Measurements from ENCODE around the gene SOSTDC1. TPM values are rescaled to one million over a fixed set of nuclear protein-coding genes. Genes with fewer than 3 reads are reported as not detected.
"Not testable (repeated sequence)": the region's sequence is repeated elsewhere in the genome, so short reads cannot be mapped to it uniquely, and the experiment has no call there.

SOSTDC1 gene
- polyA plus RNA-seq (2012; ENCODE audit: missing spikeins), result not detected

DNA sequence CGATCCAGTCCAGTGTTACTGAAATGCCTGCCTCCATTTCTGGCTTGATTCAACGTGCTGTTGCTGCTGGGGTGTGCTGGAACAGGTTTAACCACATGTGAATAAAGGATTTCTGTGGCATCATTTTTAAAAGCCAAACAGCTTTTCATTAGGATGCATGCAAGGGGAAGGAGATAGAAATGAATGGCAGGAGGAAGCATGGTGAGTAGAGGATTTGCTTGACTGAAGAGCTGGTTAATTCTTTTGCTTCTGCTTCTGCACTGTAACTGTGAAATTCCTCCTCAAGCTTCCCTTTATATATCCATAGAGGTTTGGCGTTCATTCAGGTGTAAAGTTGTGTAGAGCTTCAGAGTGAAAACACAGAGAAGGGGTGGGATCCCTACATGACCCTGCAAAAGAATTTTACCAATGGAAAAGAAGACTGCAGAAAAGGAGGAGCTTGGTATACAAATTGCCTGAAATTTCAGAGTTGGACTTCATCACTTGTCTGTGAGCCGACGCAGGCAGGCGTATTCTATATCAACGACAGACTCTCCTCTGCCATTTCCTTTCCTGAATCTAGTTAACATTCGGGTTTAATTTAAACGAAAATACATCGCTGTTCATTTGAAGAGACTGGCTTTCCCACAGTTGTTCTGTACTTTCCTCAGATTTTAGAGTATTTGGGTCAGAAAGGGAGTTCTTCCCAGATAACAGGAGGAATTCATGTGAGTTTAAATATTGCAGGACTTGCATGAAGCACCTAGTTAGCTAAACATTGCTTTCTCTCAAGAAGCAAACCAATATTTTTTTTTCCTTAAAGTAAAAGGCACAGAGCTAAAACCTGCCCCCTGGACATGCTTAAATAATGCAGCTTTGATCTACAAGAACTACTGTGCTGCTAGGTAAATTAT is at the start of gene SOSTDC1:
Gene SOSTDC1 (minus strand): TSS at position 270 of the 893 bp plus-strand sequence. CDS start 70 bp downstream, at position 200.
- DNase-seq (ENCODE audit: insufficient read length) (no peak), FAIRE-seq (no peak)
- TF ChIP-seq POLR2AphosphoS5 (IDR thresholded peaks at IDR 0.05; ENCODE audit: low read depth, low read length), result no peak
- TF ChIP-seq POLR2A (IDR thresholded peaks at IDR 0.05; ENCODE audit: low read depth, low read length), result no peak
- TF ChIP-seq TAF1 (IDR thresholded peaks at IDR 0.05; ENCODE audit: borderline replicate concordance, low read depth, low read length), result no peak

DNA sequence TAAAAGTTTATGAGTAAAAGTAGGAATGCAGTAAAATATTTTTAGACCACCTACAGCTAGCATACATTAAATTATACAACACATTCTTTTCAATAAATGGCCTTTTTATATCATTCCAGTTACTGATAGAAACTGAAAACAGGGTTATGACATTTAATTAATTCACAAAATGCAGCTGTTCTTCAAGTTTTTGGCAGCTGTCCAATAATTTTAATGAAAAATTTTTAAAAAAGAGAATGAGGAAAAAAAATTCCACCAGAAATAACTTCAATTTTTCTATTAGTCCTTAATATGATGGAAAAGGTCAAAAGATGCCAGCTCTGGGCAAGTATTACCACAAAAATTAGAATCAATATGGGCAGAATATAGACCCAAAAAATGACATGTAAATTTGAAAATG is 49.2 kb upstream of the SOSTDC1 start:
- DNase-seq (ENCODE audit: insufficient read length) (no peak), FAIRE-seq (no peak)
- TF ChIP-seq TAF1 (IDR thresholded peaks at IDR 0.05; ENCODE audit: borderline replicate concordance, low read depth, low read length) (no peak), POLR2A (IDR thresholded peaks at IDR 0.05; ENCODE audit: low read depth, low read length) (no peak), POLR2AphosphoS5 (IDR thresholded peaks at IDR 0.05; ENCODE audit: low read depth, low read length) (no peak)

- FAIRE-seq (no peak), DNase-seq (ENCODE audit: insufficient read length) (no peak)
- TF ChIP-seq POLR2AphosphoS5 (IDR thresholded peaks at IDR 0.05; ENCODE audit: low read depth, low read length) (no peak), POLR2A (IDR thresholded peaks at IDR 0.05; ENCODE audit: low read depth, low read length) (no peak), TAF1 (IDR thresholded peaks at IDR 0.05; ENCODE audit: borderline replicate concordance, low read depth, low read length) (no peak)
These were observed 48.7 kb upstream of the SOSTDC1 start for GRCh38 chr7:16514271-16514670.

DNA sequence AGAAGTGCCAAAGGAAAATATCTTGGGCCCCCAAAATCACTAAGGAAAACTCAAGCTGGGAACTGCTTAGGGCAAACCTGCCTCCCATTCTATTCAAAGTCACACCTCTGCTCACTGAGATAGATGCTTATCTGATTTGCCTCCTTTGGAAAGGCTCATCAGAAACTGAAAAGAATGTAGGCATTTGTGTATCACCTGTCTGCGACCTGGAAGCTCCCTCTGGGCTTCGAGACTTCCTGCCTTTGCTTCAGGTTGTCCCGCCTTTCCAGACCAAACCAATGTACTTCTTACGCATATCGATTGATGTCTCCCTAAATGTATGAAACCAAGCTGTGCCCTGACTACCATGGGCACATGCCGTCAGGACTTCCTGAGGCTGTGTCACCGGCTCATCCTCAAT is 46.6 kb upstream of the SOSTDC1 start:
- TF ChIP-seq TAF1 (IDR thresholded peaks at IDR 0.05; ENCODE audit: borderline replicate concordance, low read depth, low read length) (no peak), POLR2AphosphoS5 (IDR thresholded peaks at IDR 0.05; ENCODE audit: low read depth, low read length) (no peak), POLR2A (IDR thresholded peaks at IDR 0.05; ENCODE audit: low read depth, low read length) (no peak)
- no peak for FAIRE-seq
- no peak for DNase-seq (ENCODE audit: insufficient read length)

DNA sequence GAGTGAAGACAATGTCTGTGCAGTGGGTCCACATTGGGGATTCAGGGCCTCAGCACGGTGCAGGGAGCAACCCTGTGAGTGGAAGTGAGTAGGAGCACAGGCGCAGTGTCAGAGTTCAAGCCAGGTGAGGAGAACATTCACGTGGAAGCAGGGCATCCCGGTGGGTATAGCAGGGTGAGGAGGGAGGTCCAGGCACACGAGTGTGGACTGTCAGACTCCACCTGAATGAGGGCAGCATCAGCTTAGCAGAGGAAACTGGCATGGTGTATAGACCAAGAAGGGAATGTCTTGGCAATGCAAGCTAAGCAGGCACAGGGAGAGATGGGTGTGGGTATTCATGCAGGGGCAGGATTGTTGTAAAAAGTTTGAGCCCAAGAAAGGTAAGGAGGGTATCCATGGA is 45.8 kb upstream of the SOSTDC1 start:
- DNase-seq (ENCODE audit: insufficient read length) (no peak), FAIRE-seq (no peak)
- TF ChIP-seq POLR2AphosphoS5 (IDR thresholded peaks at IDR 0.05; ENCODE audit: low read depth, low read length), result no peak
- TF ChIP-seq TAF1 (IDR thresholded peaks at IDR 0.05; ENCODE audit: borderline replicate concordance, low read depth, low read length), result no peak
- TF ChIP-seq POLR2A (IDR thresholded peaks at IDR 0.05; ENCODE audit: low read depth, low read length), result no peak

GRCh38 chr7:16509829-16510228 is 44.3 kb upstream of the SOSTDC1 start:
- no peak for DNase-seq (ENCODE audit: insufficient read length)
- FAIRE-seq, result no peak
- TF ChIP-seq TAF1 (IDR thresholded peaks at IDR 0.05; ENCODE audit: borderline replicate concordance, low read depth, low read length) (no peak), POLR2AphosphoS5 (IDR thresholded peaks at IDR 0.05; ENCODE audit: low read depth, low read length) (no peak), POLR2A (IDR thresholded peaks at IDR 0.05; ENCODE audit: low read depth, low read length) (no peak)

GRCh38 chr7:16506422-16506821 is 40.9 kb upstream of the SOSTDC1 start:
- not testable (repeated sequence) for DNase-seq (ENCODE audit: insufficient read length); FAIRE-seq

DNA sequence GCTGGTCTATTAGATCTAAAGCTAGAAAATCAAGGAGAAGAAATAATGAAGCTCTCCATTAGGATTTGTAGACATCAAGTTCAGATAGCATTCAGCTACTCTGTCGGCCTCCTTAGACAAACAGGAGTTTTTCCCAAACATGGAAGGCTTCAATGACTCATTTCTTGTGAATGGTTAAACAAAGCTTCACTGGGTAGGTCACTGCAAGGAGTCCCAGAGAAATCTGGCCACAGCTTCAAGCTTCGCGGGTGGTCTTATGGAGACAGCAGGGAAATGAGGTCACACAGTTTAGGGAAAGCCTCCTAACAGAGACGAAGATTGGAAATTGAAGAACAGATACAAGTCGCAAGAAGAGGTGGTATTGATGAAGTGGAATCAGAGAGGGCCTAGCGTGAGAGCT is 38.5 kb upstream of the SOSTDC1 start:
- DNase-seq (ENCODE audit: insufficient read length) (no peak), FAIRE-seq (no peak)

GRCh38 chr7:16502303-16502702 is 36.8 kb upstream of the SOSTDC1 start:
- no peak for FAIRE-seq
- TF ChIP-seq POLR2AphosphoS5 (IDR thresholded peaks at IDR 0.05; ENCODE audit: low read depth, low read length), result no peak
- TF ChIP-seq POLR2A (IDR thresholded peaks at IDR 0.05; ENCODE audit: low read depth, low read length), result no peak
- TF ChIP-seq TAF1 (IDR thresholded peaks at IDR 0.05; ENCODE audit: borderline replicate concordance, low read depth, low read length), result no peak

More for the DNA sequence above, 38.5 kb upstream of the SOSTDC1 start:
- TF ChIP-seq POLR2A (IDR thresholded peaks at IDR 0.05; ENCODE audit: low read depth, low read length) (no peak), TAF1 (IDR thresholded peaks at IDR 0.05; ENCODE audit: borderline replicate concordance, low read depth, low read length) (no peak), POLR2AphosphoS5 (IDR thresholded peaks at IDR 0.05; ENCODE audit: low read depth, low read length) (no peak)

GRCh38 chr7:16498122-16498521 is 32.6 kb upstream of the SOSTDC1 start:
- DNase-seq (ENCODE audit: insufficient read length) (no peak), FAIRE-seq (no peak)
- TF ChIP-seq TAF1 (IDR thresholded peaks at IDR 0.05; ENCODE audit: borderline replicate concordance, low read depth, low read length) (no peak), POLR2AphosphoS5 (IDR thresholded peaks at IDR 0.05; ENCODE audit: low read depth, low read length) (no peak), POLR2A (IDR thresholded peaks at IDR 0.05; ENCODE audit: low read depth, low read length) (no peak)

More at GRCh38 chr7:16502303-16502702, 36.8 kb upstream of the SOSTDC1 start:
- DNase-seq (ENCODE audit: insufficient read length), result no peak

- FAIRE-seq (no peak), DNase-seq (ENCODE audit: insufficient read length) (no peak)
- TF ChIP-seq POLR2A (IDR thresholded peaks at IDR 0.05; ENCODE audit: low read depth, low read length) (no peak), TAF1 (IDR thresholded peaks at IDR 0.05; ENCODE audit: borderline replicate concordance, low read depth, low read length) (no peak), POLR2AphosphoS5 (IDR thresholded peaks at IDR 0.05; ENCODE audit: low read depth, low read length) (no peak)
These were observed 29.6 kb upstream of the SOSTDC1 start for GRCh38 chr7:16494955-16495719.

All from GM12892 (cell line).